ENCODE measurements around the gene KREMEN1.

DNA sequence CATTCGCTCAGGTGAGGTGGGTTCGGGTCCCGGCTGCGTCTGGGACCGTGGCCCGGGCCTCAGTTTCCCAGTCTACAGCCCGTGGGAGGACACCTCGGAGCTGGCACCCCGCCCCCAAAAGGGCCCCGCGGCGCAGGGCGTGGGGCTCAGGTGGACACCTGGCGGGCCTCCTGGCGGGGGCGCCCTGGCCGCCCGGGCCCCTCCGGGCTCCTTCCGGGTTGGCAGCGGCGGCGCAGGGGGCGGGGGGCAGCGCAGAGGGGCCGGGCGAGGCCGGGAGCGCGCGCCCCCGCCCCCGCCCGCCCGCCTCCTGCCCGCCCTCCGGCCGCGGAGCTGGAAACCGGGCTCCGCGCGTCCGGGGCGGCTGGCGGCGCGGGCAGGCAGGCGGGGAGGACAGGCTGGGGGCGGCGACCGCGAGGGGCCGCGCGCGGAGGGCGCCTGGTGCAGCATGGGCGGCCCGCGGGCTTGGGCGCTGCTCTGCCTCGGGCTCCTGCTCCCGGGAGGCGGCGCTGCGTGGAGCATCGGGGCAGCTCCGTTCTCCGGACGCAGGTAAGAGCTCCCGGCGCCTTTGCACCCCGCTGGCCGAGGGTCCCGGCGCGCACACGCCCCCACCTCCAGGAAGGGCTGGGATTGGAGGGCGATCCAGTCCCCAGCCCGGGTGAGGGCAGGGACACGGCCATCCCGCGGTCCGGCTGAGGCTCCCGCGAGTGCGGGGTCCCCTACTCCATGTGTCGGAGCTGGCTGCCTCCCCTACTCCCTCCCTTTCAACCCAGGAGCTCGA is 132.9 kb downstream of the KREMEN1 start, which contains the start of gene EMID1:
- TF ChIP-seq CTCF (IDR thresholded peaks at IDR 0.05; ENCODE audit: insufficient read depth, low read length), result no peak
- no peak for TF ChIP-seq POLR2AphosphoS5 (IDR thresholded peaks at IDR 0.05; ENCODE audit: low read depth)
- TF ChIP-seq, protein P1, sequence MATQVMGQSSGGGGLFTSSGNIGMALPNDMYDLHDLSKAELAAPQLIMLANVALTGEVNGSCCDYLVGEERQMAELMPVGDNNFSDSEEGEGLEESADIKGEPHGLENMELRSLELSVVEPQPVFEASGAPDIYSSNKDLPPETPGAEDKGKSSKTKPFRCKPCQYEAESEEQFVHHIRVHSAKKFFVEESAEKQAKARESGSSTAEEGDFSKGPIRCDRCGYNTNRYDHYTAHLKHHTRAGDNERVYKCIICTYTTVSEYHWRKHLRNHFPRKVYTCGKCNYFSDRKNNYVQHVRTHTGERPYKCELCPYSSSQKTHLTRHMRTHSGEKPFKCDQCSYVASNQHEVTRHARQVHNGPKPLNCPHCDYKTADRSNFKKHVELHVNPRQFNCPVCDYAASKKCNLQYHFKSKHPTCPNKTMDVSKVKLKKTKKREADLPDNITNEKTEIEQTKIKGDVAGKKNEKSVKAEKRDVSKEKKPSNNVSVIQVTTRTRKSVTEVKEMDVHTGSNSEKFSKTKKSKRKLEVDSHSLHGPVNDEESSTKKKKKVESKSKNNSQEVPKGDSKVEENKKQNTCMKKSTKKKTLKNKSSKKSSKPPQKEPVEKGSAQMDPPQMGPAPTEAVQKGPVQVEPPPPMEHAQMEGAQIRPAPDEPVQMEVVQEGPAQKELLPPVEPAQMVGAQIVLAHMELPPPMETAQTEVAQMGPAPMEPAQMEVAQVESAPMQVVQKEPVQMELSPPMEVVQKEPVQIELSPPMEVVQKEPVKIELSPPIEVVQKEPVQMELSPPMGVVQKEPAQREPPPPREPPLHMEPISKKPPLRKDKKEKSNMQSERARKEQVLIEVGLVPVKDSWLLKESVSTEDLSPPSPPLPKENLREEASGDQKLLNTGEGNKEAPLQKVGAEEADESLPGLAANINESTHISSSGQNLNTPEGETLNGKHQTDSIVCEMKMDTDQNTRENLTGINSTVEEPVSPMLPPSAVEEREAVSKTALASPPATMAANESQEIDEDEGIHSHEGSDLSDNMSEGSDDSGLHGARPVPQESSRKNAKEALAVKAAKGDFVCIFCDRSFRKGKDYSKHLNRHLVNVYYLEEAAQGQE (IDR thresholded peaks at IDR 0.05; ENCODE audit: insufficient replicate concordance, low read depth), result no peak

All from HL-60 (cell line).